GM18505 (cell line): ENCODE measurements around the gene CRKL.
"Not testable (repeated sequence)": the region's sequence is repeated elsewhere in the genome, so short reads cannot be mapped to it uniquely, and the experiment has no call there.

ENCODE experiments used
- ATAC-seq: cut with Tn5 transposase; IDR thresholded peaks from one replicate; pipeline ENCODE4 v1.9.1; 2021; ENCODE audit not compliant: unreplicated experiment
- POLR2A ChIP-seq: IDR thresholded peaks from 4 replicates; pipeline ENCODE4 v1.6.1; 2011; ENCODE audit warnings: borderline replicate concordance; ENCODE audit not compliant: insufficient read depth, insufficient read length; ENCODE audit errors: extremely low read depth

Gene CRKL

GRCh38 chr22:20909543-20910303 lies 7.5 kb upstream of the CRKL start:
- TF ChIP-seq POLR2A: no peak

GRCh38 chr22:20912494-20912893 lies 4.7 kb upstream of the CRKL start:
- TF ChIP-seq POLR2A: no peak
- no peak for ATAC-seq

More at GRCh38 chr22:20909543-20910303, 7.5 kb upstream of the CRKL start:
- ATAC-seq: no peak

DNA sequence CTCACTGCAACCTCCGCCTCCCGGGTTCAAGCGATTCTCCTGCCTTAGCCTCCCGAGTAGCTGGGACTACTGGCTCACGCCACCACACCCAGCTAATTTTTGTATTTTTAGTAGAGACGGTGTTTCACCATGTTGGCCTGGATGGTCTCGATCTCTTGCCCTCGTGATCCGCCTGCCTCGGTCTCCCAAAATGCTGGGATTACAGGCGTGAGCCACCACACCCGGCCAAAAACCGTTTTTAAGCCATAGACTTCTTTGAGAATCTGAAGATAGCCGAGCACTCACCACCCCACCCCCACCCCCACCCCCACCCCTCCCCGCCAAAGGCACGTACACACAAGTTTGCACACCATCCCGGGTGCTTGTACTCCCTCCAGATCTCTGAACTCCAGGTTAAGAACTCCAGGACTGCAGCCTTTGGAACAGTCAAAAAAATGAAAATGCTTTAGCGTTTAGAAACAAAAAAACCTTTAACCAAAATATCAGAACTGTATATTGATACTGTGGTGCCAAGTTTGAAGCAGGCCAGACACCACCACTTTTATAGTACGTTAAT lies 1.5 kb downstream of the CRKL start:
- no peak for TF ChIP-seq POLR2A

DNA sequence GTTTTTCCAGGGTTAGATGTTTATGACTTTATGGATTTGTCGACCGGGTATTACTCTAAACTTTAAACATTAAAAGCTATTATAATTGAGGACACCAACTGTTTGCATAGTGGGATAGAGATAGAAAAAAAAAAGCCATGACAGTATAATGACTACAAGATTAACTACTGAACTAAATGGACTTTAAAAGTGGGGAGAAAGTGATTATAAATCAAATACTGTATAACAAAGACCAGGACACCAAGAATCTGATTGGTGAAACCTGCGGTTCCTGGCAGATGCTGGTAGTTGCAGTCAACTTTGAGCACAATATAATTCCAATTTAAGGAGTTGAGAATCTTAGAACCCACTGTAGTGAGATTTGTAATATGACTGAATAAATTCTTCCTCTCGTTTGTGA lies 2.5 kb downstream of the CRKL start:
- ATAC-seq: no peak
- TF ChIP-seq POLR2A: no peak

More for the DNA sequence above, 1.5 kb downstream of the CRKL start:
- ATAC-seq: no peak

- TF ChIP-seq POLR2A: no peak
- ATAC-seq: no peak
Observed at GRCh38 chr22:20920881-20921203, 3.6 kb downstream of the CRKL start.

- no peak for ATAC-seq
- no peak for TF ChIP-seq POLR2A
Observed at GRCh38 chr22:20922141-20922751, 5.0 kb downstream of the CRKL start.

DNA sequence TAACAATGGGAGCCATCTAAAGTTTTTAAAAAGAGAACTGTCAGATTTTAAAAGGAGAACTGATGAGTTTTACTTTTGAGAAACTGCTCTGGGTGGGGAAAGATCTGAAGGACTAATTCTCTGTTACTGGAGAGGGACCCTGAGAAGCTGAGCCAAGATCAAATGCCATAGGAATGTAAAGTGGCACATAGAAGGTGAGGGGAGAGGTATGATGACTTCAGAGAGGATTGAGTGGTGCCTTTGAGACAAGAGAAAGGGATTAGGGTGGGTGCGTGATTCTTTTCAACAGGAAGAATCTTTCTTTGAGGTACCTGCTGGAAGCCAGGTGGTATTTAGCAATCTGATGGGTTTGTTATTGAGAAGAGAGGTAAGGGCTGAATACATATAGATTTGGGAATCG lies 9.0 kb downstream of the CRKL start:
- TF ChIP-seq POLR2A: no peak
- ATAC-seq: no peak

DNA sequence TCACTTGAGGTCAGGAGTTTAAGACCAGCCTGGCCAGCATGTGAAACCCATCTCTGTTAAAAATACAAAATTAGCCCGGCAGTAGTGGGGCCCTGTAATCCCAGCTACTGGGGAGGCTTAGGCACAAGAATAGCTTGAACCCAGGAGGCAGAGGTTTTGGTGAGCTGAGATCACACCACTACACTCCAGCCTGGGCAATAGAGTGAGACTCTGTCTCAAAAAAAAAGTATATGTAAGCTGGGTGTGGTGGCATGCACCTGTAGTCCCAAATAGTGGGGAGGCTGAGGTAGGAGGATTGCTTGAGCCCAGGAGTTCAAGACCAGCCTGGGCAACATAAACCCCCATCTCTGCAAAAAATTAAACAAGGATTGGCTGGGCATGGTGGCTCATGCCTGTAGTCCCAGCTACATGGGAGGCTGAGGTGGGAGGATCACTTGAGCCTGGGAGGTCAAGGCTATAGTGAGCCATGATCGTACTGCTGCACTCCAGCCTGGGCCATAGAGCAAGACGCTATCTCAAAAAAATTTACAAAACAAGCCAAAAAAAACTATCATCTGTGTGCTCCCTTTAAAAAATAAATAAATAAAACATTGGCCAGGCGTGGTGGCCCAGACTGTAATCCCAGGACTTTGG lies 10.8 kb downstream of the CRKL start:
- ATAC-seq: no peak
- no peak for TF ChIP-seq POLR2A

DNA sequence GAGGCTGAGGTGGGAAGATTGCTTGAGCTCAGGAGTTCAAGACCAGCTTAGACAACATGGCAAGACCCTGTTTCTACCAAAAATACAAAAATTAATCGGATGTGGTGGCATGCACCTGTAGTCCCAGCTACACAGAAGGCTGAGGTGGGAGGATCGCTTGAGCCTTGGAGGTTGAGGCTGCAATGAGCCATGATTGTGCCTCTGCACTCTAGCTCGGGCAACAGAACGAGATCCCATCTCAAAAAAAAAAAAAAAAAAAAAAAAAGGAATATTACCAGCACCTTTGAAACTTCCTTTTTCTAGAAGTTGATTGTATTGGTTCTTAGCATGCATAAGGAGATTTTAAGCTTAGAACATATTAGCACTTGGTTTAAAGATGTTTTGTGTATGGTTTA lies 11.4 kb downstream of the CRKL start:
- no peak for TF ChIP-seq POLR2A
- ATAC-seq: no peak

- ATAC-seq: no peak
- TF ChIP-seq POLR2A: no peak
Observed at GRCh38 chr22:20930004-20930403, 12.8 kb downstream of the CRKL start.

DNA sequence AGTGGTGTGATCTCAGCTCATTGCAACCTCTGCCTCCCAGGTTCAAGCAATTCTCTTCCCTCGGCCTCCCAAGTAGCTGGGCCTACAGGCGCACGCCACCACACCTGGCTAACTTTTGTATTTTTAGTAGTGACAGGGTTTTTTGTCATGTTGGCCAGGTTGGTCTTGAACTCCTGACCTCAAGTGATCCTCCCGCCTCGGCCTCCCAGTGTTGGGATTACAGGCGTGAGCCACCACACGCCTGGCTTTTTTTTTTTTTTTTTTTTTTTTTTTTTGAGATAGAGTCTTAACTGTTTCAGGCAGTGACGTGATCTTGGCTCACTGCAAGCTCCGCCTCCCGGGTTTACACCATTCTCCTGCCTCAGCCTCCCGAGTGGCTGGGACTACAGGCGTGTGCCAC lies 13.2 kb downstream of the CRKL start:
- ATAC-seq: not testable (repeated sequence)

GRCh38 chr22:20931126-20931654 lies 14.0 kb downstream of the CRKL start:
- no peak for TF ChIP-seq POLR2A
- no peak for ATAC-seq

GRCh38 chr22:20933910-20934309 lies 16.7 kb downstream of the CRKL start:
- TF ChIP-seq POLR2A: no peak
- no peak for ATAC-seq

- not testable (repeated sequence) for ATAC-seq
Observed at GRCh38 chr22:20935049-20935448, 17.8 kb downstream of the CRKL start.

- not testable (repeated sequence) for ATAC-seq
Observed at GRCh38 chr22:20935780-20936539, 18.8 kb downstream of the CRKL start.
